ENCODE measurements around the gene DNASE2B. TPM values are rescaled to one million over a fixed set of nuclear protein-coding genes. Genes with fewer than 3 reads are reported as not detected.

The DNASE2B gene
- total and polyA plus RNA-seq, 2 experiments from 2014 or later: not detected

- Histone ChIP-seq H3K27ac (ENCODE audit: low read depth) (no peak overlapping the region), H3K4me1 (ENCODE audit: insufficient read depth) (no peaks in the 10 kb centered on the region), H3K4me3 (no peak overlapping the region), H3K4me2 (no peak overlapping the region), H2AFZ (no peak overlapping the region; the same call in 1 of the 2 replicates), H3F3A (replicated peaks; ENCODE audit: low read depth) (no peaks in the 10 kb centered on the region), H4K20me1 (replicated peaks; ENCODE audit: insufficient read depth) (no peaks in the 10 kb centered on the region), H3K9me2 (ENCODE audit: insufficient read depth) (no peaks in the 10 kb centered on the region), H3K27me3 (ENCODE audit: insufficient read depth) (no peaks in the 10 kb centered on the region), H3K79me2 (replicated peaks; ENCODE audit: insufficient read depth) (no peaks in the 10 kb centered on the region), H3K36me3 (ENCODE audit: insufficient read depth) (no peaks in the 10 kb centered on the region)
- Mint-ChIP-seq H3K27ac (no peak overlapping the region), H3K9me3 (no peaks in the 10 kb centered on the region), H3K4me1 (no peaks in the 10 kb centered on the region), H3K4me3 (no peak overlapping the region), H3K27me3 (ENCODE audit: insufficient read depth, low read depth, poor library complexity) (peaks cover 2% of the 10 kb centered on the region), H3K36me3 (ENCODE audit: low read depth) (no peaks in the 10 kb centered on the region)
- ATAC-seq (no peak), DNase-seq (ENCODE audit: low spot score) (no peak)
- TF ChIP-seq NANOG (IDR thresholded peaks at IDR 0.05; ENCODE audit: borderline replicate concordance) (no peak), CTCF (conservative IDR thresholded peaks at IDR 0.05; ENCODE audit: low read depth in 2 of 2) (no peak), CREB1 (CRISPR knock-in tag; IDR thresholded peaks at IDR 0.05; ENCODE audit: low read depth) (no peak), ETS1 (IDR thresholded peaks at IDR 0.05) (no peak), EZH2phosphoT487 (IDR thresholded peaks at IDR 0.05; ENCODE audit: unreplicated experiment) (no peak), JUNB (IDR thresholded peaks at IDR 0.05; ENCODE audit: unreplicated experiment) (no peak), REST (IDR thresholded peaks at IDR 0.05; ENCODE audit: unreplicated experiment) (no peak), ZNF331 (CRISPR knock-in tag; IDR thresholded peaks at IDR 0.05; ENCODE audit: low read depth) (no peak), ZNF114 (CRISPR knock-in tag; IDR thresholded peaks at IDR 0.05) (no peak), EZH2 (IDR thresholded peaks at IDR 0.05; ENCODE audit: low read depth, unreplicated experiment) (no peak), STAT1 (IDR thresholded peaks at IDR 0.05; ENCODE audit: unreplicated experiment) (no peak), ZNF462 (CRISPR knock-in tag; IDR thresholded peaks at IDR 0.05) (no peak), POLR2AphosphoS5 (IDR thresholded peaks at IDR 0.05; ENCODE audit: low read depth) (no peak)
Observed at GRCh38 chr1:84407958-84408422, 9.7 kb downstream of the DNASE2B start.
